ENCODE measurements around the gene CLBA1.
"Not testable (repeated sequence)": the region's sequence is repeated elsewhere in the genome, so short reads cannot be mapped to it uniquely, and the experiment has no call there.

Gene CLBA1

DNA sequence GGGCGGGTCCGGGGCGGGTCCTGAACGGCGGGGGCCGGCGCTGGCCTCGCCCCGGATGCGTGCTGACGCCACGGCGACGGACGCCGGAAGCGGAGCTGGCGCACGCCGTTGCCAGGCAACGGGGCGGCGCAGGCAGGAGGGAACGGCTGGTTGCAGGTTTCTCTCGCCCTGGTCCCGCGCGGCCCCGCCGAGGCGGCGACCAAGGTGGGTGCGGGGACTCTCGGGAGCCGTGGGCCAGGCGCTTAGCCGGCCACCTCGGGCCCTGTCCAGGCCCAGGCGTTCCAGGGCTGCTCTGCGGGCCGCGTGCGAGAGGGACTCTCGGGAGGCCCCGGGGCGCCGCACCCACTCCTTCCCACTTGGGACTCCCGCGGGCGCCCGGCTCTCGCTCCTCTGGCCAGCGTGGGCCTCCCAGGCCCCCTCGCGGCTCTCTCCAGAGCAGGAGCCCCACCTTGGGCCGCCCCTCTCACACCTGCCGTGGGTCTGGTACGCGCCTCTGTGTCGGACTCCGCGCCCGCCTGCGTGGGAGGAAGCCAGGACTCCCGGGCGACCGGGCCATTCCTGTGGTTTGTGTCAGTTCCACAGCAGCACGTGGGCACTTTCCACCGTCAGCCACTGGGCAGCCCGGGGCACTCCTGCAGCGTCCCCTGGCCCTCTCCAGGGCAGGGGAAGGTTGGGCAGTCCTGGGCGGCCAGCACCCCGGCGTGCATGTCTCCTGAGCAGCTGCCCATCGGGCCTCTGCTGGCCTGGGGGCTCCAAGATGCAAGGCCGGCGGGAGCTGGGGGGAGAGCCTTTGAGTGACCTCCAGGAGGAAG lies at the start of gene CLBA1:
Gene CLBA1, plus strand, starts transcription at position 114 of the 812 bp plus-strand sequence. Its CDS starts 644 bp downstream, at position 758.
- peak; percentile 61 to 95 for DNase-seq

DNA sequence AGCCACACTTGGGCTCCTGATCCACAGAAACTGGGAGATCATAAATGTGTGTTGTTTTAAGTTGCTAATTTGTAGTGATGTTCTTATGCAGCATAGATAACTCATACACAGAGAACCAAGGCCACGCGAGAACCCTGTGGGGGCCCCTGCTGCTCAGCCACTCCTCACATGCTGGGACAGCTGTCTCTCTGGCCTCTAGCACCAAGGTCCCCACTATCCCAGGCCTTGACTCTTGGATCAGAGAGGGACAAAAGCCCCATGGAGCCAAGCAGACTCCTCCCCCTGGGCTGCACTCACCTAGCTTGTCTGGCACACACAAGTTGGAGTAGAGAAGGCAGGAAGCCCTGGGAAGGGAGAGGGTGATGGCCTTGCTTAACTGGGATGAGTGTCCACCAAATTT lies 49.6 kb upstream of the CLBA1 start:
- DNase-seq, result no peak

- DNase-seq, result no peak
These were observed 49.0 kb upstream of the CLBA1 start for GRCh38 chr14:104936361-104937155.

GRCh38 chr14:104937161-104937560 lies 48.4 kb upstream of the CLBA1 start:
- DNase-seq, result no peak

DNA sequence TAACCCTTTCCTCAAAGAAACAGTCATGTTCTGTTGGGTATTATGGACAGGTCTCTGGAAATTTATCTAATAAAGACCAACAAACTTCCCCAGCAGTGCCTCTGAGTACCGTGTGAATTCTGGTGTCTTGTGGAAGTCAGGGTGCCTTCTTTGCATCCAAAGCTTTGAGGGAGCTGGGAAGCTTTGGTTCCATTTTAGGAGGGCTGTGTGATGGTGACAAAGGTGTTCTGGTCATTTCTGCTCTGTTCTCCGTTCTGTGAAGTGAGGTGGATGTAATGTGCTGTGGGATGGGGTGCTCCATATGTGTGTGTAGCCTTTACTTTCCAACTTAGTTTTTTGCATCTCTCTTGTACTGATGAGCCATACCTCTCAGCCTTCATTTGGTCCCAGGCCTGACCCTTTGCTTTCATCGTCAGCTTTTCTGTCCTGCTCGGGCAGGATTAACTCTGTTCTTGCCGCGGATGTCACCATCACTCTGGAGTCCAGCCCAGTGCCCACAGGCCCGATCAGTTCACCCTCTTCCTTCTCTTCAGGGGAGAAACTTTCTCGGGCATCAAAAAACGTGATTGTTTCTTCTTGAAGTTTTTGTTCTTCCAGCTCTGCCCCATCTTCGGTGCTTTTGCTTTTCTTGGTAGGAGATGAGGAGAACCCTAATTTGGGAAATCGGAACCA lies 47.8 kb upstream of the CLBA1 start:
- no peak for DNase-seq

DNA sequence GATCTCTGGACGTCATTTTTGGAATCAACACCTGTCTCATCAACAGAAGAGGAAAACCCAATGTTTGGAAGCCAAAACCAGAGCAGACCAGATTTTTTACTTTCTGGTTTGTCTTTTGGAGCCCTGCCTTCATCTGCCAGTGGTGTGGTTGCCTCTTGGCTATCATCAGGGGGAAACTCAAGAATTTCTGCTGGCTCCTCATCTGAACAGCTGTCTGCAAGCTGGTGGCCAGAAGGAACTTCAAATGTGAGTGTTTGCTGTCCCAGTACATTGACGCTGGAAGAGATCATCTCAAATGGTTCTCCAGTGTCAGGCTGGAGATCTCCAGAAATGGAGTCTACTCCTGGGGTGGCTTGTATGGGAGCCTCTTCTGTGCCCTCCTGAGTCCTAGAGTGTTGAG lies 47.2 kb upstream of the CLBA1 start:
- DNase-seq, result no peak

DNA sequence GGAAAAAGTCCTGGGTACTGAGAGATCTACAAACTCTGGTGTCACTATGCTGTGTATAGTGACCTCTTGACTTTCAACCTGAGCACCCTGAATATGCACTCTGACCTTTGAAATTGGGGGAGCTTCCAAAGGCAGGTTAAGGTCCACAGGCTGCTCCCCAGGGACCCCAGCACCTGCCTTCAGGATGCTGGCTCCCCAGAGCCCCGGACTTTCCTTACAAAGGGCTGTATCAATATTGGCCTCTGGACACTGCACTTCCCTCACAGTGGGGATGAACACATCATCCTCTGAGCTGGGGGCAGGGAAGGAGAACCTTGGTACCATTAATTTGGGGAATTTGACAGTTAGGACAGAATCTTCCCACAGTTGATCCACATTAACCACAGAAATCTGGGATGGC lies 46.6 kb upstream of the CLBA1 start:
- DNase-seq, result no peak

DNA sequence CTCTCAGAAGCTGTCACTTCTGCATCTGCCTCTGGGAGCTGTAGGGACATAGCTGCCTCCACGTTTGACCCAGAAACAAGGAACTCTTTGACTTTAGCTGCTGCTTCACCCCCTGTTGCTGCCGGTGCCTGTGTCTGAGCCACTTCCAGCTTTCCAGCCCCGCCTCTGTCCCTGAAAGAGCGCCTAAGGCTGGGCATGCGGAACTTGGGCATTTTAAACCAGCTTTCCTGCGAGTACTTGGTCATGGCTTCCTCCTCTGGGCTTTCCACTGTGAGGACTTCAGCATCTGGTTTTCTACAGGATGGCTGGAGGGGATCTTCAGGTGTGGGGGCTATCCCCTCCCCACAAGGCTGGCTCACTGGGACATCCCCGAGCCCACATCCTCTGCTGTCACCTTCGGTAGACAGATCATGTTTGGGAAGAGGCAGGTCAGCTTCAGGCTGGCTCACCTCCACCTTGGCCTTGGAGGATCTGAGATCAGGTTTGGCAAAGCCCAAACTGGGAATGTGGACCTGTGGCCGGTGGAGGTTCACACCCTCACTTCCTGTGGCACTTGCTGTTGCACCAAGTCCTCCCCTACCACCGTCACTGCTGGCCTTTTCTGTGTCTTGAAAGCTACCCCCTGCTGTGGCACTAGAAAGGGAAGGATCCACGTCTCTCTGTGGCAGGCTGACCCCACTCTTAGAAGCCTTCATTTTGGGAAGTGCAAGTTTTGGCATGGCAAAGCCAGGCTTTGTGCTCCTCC lies 45.8 kb upstream of the CLBA1 start:
- no peak for DNase-seq

- peak in 1 of 2 experiments; percentile 15 for DNase-seq
These were observed 45.0 kb upstream of the CLBA1 start for GRCh38 chr14:104940526-104941150.

DNA sequence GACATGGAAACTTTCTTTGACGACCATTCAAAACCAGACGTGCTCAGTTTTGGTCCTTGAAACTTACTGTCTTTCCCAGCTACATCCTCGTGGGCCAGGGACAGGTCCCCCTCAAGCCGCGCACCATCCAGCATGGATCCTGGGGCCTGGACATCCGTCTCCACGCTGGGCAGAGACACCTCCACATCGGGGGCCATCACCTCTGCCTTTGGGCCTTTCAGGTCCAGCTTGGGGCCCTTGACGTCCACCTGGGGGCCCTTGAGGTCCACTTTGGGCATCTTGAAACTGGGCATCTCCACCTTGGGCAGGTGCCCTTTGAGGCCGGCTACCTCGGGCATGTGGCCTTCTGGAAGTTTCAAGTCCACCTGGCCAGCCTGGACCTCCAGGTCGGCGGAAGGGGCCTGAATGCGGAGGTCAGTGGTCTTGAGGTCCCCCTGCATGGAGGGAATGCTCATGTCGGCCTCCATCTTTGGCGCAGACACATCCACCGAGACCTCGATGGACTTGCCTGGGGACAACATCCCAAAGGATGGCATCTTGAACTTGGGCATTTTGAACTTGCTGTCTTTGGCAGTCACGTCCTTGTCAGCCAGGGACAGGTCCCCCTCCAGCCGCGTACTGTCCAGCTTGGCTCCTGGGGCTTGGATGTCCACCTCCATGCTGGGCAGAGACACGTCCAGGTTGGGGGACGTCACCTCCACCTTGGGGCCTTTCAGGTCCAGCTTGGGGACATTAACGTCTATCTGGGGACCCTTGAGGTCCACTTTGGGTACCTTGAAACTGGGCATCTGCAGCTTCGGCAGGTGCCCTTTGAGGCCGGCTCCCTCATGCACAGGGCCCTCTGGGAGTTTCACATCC lies 43.9 kb upstream of the CLBA1 start:
- no peak for DNase-seq

GRCh38 chr14:104942586-104942985 lies 43.0 kb upstream of the CLBA1 start:
- no peak for DNase-seq

- not testable (repeated sequence) for DNase-seq
These were observed 42.2 kb upstream of the CLBA1 start for GRCh38 chr14:104943216-104944015.

GRCh38 chr14:104944016-104944308 lies 41.6 kb upstream of the CLBA1 start:
- DNase-seq, result not testable (repeated sequence)

DNA sequence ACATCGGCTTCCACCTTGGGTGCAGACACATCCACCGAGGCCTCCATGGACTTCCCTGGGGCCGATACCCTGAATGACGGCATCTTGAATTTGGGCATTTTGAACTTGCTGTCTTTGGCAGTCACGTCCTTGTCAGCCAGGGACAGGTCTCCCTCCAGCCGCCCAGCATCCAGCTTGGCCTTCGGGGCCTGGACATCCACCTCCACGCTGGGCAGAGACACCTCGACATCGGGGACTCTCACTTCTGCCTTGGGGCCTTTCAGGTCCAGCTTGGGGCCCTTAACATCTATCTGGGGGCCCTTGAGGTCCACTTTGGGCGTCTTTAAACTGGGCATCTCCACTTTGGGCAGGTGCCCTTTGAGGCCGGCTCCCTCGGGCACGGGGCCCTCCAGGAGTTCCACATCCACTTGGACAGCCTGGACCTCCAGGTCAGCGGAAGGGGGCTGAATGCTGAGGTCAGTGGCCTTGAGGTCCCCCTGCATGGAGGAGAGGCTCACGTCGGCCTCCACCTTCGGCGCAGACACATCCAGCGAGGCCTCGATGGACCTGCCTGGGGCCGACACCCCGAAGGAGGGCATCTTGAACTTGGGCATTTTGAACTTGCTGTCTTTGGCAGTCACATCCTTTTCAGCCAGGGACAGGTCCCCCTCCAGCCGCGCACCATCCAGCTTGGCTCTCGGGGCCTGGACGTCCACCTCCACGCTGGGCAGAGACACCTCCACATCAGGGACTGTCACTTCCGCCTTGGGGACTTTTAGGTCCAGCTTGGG lies 41.0 kb upstream of the CLBA1 start:
- DNase-seq, result not testable (repeated sequence)

- DNase-seq, result not testable (repeated sequence)
These were observed 40.3 kb upstream of the CLBA1 start for GRCh38 chr14:104945266-104945665.

DNA sequence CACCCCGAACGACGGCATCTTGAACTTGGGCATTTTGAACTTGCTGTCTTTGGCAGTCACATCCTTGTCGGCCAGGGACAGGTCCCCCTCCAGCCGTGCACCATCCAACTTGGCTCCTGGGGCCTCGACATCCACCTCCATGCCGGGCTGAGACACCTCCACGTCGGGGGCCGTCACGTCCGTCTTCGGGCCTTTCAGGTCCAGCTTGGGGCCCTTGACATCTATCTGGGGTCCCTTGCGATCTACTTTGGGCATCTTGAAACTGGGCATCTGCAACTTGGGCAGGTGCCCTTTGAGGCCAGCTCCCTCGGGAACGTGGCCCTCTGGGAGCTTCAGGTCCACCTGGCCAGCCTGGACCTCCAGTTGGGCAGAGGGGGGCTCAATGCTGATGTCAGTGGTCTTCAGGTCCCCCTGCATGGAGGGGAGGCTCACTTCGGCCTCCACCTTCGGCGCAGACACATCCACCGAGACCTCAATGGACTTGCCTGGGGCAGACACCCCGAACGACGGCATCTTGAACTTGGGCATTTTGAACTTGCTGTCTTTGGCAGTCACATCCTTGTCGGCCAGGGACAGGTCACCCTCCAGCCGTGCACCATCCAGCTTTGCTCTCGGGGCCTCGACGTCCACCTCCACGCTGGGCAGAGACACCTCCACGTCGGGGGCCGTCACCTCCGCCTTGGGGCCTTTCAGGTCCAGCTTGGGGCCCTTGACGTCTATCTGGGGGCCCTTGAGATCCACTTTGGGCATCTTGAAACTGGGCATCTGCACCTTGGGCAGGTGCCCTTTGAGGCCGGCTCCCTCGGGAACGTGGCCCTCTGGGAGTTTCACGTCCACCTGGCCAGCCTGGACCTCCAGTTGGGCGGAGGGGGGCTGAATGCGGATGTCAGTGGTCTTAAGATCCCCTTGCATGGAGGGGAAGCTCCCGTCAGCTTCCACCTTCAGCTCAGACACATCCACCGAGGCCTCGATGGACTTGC lies 39.3 kb upstream of the CLBA1 start:
- DNase-seq, result not testable (repeated sequence)

GRCh38 chr14:104947201-104947600 lies 38.4 kb upstream of the CLBA1 start:
- not testable (repeated sequence) for DNase-seq
